Mucosa of rectum (tissue), 2 donors: Measurements from ENCODE around the gene ZIC3.

Source experiments
- H3K27ac ChIP-seq, 2 donors: one replicate each; pipeline ENCODE4 v1.7.0; 2013; ENCODE audit warnings: inconsistent platforms in 2 of 2, low read depth in 2 of 2, low read length in 2 of 2
- H3K27me3 ChIP-seq, 2 donors: one replicate each; pipeline ENCODE4 v1.7.0; 2013; ENCODE audit warnings: low read length in 2 of 2; ENCODE audit not compliant: control insufficient read depth in 2 of 2, insufficient read depth in 2 of 2
- H3K36me3 ChIP-seq, 2 donors: one replicate each; pipeline ENCODE4 v1.7.0; 2013; ENCODE audit warnings: low read length in 2 of 2; ENCODE audit not compliant: control insufficient read depth in 2 of 2, insufficient read depth in 2 of 2
- H3K4me1 ChIP-seq, 2 donors: one replicate each; pipeline ENCODE4 v1.7.0; 2013; ENCODE audit warnings: low read length in 2 of 2, mild to moderate bottlenecking in 1 of 2; ENCODE audit not compliant: control insufficient read depth in 2 of 2, insufficient read depth in 2 of 2
- H3K4me3 ChIP-seq, 2 donors: one replicate each; pipeline ENCODE4 v1.7.0; 2013; ENCODE audit warnings: low read length in 2 of 2
- H3K9ac ChIP-seq, 2 donors: one replicate each; pipeline ENCODE4 v1.7.0; 2013; ENCODE audit warnings: low read length in 2 of 2, low read depth in 1 of 2, mild to moderate bottlenecking in 1 of 2
- H3K9me3 ChIP-seq, 2 donors: one replicate each; pipeline ENCODE4 v1.7.0; 2013; ENCODE audit warnings: low read length in 2 of 2; ENCODE audit not compliant: control insufficient read depth in 2 of 2
- donor health status: healthy.
- donor health status: Normal muscosa, but diverticular disease.

The ZIC3 gene

DNA sequence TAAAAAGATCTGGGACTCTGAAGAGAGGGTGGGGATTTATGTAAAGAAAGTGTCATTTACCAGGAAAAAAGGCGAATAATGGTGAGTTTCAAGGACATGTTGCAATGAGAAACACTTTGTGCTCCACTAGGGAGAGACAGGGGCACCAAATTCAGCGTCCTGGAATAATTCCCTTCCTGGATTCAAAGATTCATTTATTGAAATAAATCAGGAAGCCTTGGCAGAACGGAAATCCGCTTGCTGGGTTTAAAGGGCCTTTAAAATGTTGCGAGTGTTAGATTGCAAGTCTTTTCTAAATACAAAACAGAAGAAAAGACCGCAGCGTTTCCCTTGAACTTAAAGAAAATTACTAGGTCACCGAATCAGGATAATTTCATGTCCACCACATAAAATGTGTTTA is 3.8 kb upstream of the ZIC3 start:
- no peak overlapping the region for H3K4me3 ChIP-seq

DNA sequence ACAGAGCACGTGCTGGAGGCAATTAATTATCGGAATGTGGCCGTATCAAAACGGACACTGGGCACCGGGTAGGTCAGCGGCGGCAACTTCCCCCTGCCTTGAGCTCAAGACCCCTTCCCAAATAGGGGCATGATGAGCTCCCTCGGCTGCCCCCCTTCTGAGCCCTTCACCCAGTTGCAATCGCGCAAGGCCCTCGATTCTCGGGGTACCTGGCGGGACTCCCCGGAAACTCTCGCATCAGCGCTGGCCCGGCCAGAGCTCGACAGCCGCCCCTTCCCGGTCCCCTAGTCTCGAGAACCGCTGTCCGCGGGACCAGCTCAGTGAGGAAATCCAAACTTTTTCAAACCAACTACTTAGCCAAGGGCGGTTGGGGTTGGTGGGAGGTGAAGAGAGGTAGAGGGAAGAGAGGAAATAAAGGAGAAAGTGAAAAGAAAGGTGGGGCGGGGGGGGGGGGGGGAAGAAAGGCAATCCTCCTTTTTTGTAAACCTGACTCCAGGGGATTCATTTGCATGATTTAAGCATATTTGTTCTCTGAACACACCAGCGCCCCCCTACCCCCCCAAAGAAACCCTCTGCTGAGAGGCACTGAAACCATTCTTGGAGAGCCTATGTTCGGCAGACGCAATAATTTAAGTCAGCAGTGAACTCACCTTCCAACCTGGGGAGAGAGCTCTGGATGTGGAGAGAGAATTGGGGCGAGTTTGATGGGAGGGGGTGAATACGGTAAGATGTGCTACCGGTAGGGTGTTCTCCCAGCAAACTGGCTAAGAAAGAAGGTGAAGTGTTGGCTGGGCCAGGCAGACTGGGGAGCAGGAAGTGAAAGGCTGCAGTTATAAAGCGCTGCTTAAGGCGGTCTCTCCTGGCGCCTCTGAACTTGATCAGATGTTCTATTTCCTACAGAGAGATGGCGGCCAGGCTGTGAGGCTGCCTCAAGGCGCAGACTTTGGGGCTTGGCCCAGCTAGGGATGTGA is 2.0 kb upstream of the ZIC3 start:
- Histone ChIP-seq H3K27me3 (peaks cover 9 to 11% of the 10 kb centered on the region in 2 donors), H3K36me3 (no peaks in the 10 kb centered on the region), H3K4me1 (no peaks in the 10 kb centered on the region), H3K9me3 (no peaks in the 10 kb centered on the region), H3K27ac (no peak overlapping the region), H3K4me3 (no peak overlapping the region), H3K9ac (no peak overlapping the region)

More for the DNA sequence above, 3.8 kb upstream of the ZIC3 start:
- Histone ChIP-seq H3K9ac (no peak overlapping the region), H3K9me3 (no peaks in the 10 kb centered on the region), H3K4me1 (no peaks in the 10 kb centered on the region), H3K27ac (no peak overlapping the region), H3K27me3 (peaks cover 5 to 8% of the 10 kb centered on the region in 2 donors), H3K36me3 (no peaks in the 10 kb centered on the region)

- H3K4me1 ChIP-seq, result no peaks in the 10 kb centered on the region
- H3K9ac ChIP-seq, result no peak overlapping the region
- H3K4me3 ChIP-seq, result peak overlapping the region; percentile 22 to 44
- no peaks in the 10 kb centered on the region for H3K36me3 ChIP-seq
- H3K27me3 ChIP-seq, result peaks cover 10 to 20% of the 10 kb centered on the region in 2 donors
- H3K9me3 ChIP-seq, result no peaks in the 10 kb centered on the region
- no peak overlapping the region for H3K27ac ChIP-seq
Measured at GRCh38 chrX:137565318-137565904, 516 bp upstream of the ZIC3 start.

- H3K4me1 ChIP-seq, result no peaks in the 10 kb centered on the region
- no peaks in the 10 kb centered on the region for H3K36me3 ChIP-seq
- H3K27ac ChIP-seq, result no peak overlapping the region
- no peaks in the 10 kb centered on the region for H3K9me3 ChIP-seq
- no peak overlapping the region for H3K4me3 ChIP-seq
- peaks cover 13 to 20% of the 10 kb centered on the region in 2 donors for H3K27me3 ChIP-seq
- H3K9ac ChIP-seq, result no peak overlapping the region
Measured at GRCh38 chrX:137566746-137567679, 1.1 kb downstream of the ZIC3 start.

- Histone ChIP-seq H3K4me3 (no peak overlapping the region), H3K36me3 (no peaks in the 10 kb centered on the region), H3K9ac (no peak overlapping the region), H3K4me1 (no peaks in the 10 kb centered on the region), H3K27me3 (peaks cover 13 to 20% of the 10 kb centered on the region in 2 donors), H3K27ac (no peak overlapping the region), H3K9me3 (no peaks in the 10 kb centered on the region)
Measured at GRCh38 chrX:137567682-137568232, 1.8 kb downstream of the ZIC3 start.

GRCh38 chrX:137568741-137569469 is 3.0 kb downstream of the ZIC3 start:
- H3K4me3 ChIP-seq, result no peak overlapping the region
- no peaks in the 10 kb centered on the region for H3K4me1 ChIP-seq
- H3K27me3 ChIP-seq, result peaks cover 14 to 17% of the 10 kb centered on the region in 2 donors
- H3K36me3 ChIP-seq, result no peaks in the 10 kb centered on the region
- H3K9ac ChIP-seq, result no peak overlapping the region
- no peak overlapping the region for H3K27ac ChIP-seq
- H3K9me3 ChIP-seq, result no peaks in the 10 kb centered on the region

GRCh38 chrX:137569470-137569891 is 3.6 kb downstream of the ZIC3 start:
- Histone ChIP-seq H3K4me1 (no peaks in the 10 kb centered on the region), H3K27me3 (peaks cover 11 to 13% of the 10 kb centered on the region in 2 donors), H3K9ac (no peak overlapping the region), H3K4me3 (no peak overlapping the region), H3K9me3 (no peaks in the 10 kb centered on the region), H3K27ac (no peak overlapping the region), H3K36me3 (no peaks in the 10 kb centered on the region)

- Histone ChIP-seq H3K27me3 (peaks cover 8 to 9% of the 10 kb centered on the region in 2 donors), H3K4me1 (no peaks in the 10 kb centered on the region), H3K36me3 (no peaks in the 10 kb centered on the region), H3K9ac (no peak overlapping the region), H3K4me3 (no peak overlapping the region), H3K27ac (no peak overlapping the region), H3K9me3 (no peaks in the 10 kb centered on the region)
Measured at GRCh38 chrX:137573324-137574101, 7.6 kb downstream of the ZIC3 start.
